HTR-8/SVneo (cell line): ENCODE results near the gene GNAI2.
A peak's percentile ranks its signal among the peaks of the same experiment; 100 is the strongest.
"Not testable (repeated sequence)": the region's sequence is repeated elsewhere in the genome, so short reads cannot be mapped to it uniquely, and the experiment has no call there.

Experiments
- DNase-seq: peaks from one replicate; pipeline ENCODE4 v3.0.0; 2011; ENCODE audit warnings: low spot score, mixed read lengths; ENCODE audit not compliant: insufficient read length
- FAIRE-seq: peaks from 2 replicates; lab custom pipeline; 2011; peaks lifted over from hg19 to GRCh38; lab: Jason Lieb, UNC

The GNAI2 gene

GRCh38 chr3:50203809-50204803 is 31.9 kb upstream of the GNAI2 start:
- no peak for DNase-seq
- FAIRE-seq, result no peak

GRCh38 chr3:50204804-50205412 is 31.1 kb upstream of the GNAI2 start, which contains the start of gene SLC38A3:
Gene SLC38A3 (plus strand): TSS chr3:50205271. CDS start chr3:50214200, 8,929 bp downstream.
- FAIRE-seq (no peak), DNase-seq (peak; percentile 79)

GRCh38 chr3:50205413-50206276 is 30.4 kb upstream of the GNAI2 start:
- DNase-seq (no peak), FAIRE-seq (no peak)

GRCh38 chr3:50207359-50208042 is 28.5 kb upstream of the GNAI2 start:
- no peak for FAIRE-seq
- DNase-seq, result no peak

GRCh38 chr3:50208677-50209344 is 27.2 kb upstream of the GNAI2 start:
- FAIRE-seq (no peak), DNase-seq (no peak)

GRCh38 chr3:50210176-50210509 is 25.9 kb upstream of the GNAI2 start:
- no peak for DNase-seq
- no peak for FAIRE-seq

GRCh38 chr3:50210510-50211367 is 25.3 kb upstream of the GNAI2 start:
- FAIRE-seq (no peak), DNase-seq (no peak)

GRCh38 chr3:50211368-50211717 is 24.7 kb upstream of the GNAI2 start:
- DNase-seq, FAIRE-seq: not testable (repeated sequence)

GRCh38 chr3:50211930-50212329 is 24.1 kb upstream of the GNAI2 start:
- FAIRE-seq, result no peak
- peak; percentile 63 for DNase-seq

- FAIRE-seq (no peak), DNase-seq (no peak)
These were observed 23.5 kb upstream of the GNAI2 start for GRCh38 chr3:50212502-50212901.

- DNase-seq (no peak), FAIRE-seq (no peak)
These were observed 23.0 kb upstream of the GNAI2 start for GRCh38 chr3:50212971-50213370.

GRCh38 chr3:50213373-50213772 is 22.6 kb upstream of the GNAI2 start:
- FAIRE-seq (no peak), DNase-seq (no peak)

- no peak for DNase-seq
- no peak for FAIRE-seq
These were observed 21.2 kb upstream of the GNAI2 start for GRCh38 chr3:50214824-50215223.

- DNase-seq (no peak), FAIRE-seq (no peak)
These were observed 20.5 kb upstream of the GNAI2 start for GRCh38 chr3:50215529-50215928.

GRCh38 chr3:50217681-50218080 is 18.3 kb upstream of the GNAI2 start:
- DNase-seq (no peak), FAIRE-seq (no peak)

- DNase-seq, result no peak
- FAIRE-seq, result no peak
These were observed 17.6 kb upstream of the GNAI2 start for GRCh38 chr3:50218448-50218847.

GRCh38 chr3:50219285-50219684 is 16.7 kb upstream of the GNAI2 start:
- DNase-seq (no peak), FAIRE-seq (no peak)

GRCh38 chr3:50220109-50220508 is 15.9 kb upstream of the GNAI2 start:
- no peak for FAIRE-seq
- DNase-seq, result no peak

GRCh38 chr3:50221051-50221410 is 15.0 kb upstream of the GNAI2 start:
- no peak for FAIRE-seq
- DNase-seq, result no peak
